ENCODE data around the gene SYT1. TPM values are rescaled to one million over a fixed set of nuclear protein-coding genes. Genes with fewer than 3 reads are reported as not detected.

Gene SYT1
- total RNA-seq, 1 donor from 2014 or later = 0.37 TPM

DNA sequence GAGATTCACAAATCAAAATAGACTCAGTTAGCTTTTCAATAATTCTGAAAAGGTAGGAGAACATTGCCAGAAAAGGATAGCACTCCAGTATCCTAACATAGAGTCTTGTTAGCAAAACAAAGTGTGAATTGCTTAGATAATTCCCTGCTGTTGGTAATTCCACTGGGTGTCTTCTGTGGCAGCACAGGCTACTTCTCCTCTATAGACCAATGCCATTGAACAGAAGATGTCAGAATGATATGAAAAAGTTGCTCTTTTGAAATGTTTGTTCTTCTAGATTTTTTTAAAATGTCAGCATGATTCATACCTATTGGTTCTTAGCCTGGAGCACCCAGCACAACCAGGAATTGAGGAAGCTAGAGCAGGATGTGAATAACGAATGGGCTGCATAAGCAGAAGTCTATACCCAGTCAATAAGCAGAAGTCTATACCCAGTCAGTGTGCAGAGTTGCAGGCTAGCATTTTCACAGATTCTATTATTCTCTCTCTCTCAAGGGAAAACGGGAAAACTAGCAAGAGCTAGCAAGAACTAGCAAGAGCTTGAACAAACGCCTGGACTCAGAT lies 112.8 kb downstream of the SYT1 start:
- TF ChIP-seq, protein P1, sequence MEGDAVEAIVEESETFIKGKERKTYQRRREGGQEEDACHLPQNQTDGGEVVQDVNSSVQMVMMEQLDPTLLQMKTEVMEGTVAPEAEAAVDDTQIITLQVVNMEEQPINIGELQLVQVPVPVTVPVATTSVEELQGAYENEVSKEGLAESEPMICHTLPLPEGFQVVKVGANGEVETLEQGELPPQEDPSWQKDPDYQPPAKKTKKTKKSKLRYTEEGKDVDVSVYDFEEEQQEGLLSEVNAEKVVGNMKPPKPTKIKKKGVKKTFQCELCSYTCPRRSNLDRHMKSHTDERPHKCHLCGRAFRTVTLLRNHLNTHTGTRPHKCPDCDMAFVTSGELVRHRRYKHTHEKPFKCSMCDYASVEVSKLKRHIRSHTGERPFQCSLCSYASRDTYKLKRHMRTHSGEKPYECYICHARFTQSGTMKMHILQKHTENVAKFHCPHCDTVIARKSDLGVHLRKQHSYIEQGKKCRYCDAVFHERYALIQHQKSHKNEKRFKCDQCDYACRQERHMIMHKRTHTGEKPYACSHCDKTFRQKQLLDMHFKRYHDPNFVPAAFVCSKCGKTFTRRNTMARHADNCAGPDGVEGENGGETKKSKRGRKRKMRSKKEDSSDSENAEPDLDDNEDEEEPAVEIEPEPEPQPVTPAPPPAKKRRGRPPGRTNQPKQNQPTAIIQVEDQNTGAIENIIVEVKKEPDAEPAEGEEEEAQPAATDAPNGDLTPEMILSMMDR (IDR thresholded peaks at IDR 0.05) = no peak
- no peak overlapping the region for H3K27ac Mint-ChIP-seq (ENCODE audit: unreplicated experiment)
- peaks cover 3% of the 10 kb centered on the region for H3K9me3 Mint-ChIP-seq (ENCODE audit: low read depth)
- peaks cover 4% of the 10 kb centered on the region for H3K27me3 Mint-ChIP-seq (ENCODE audit: low read depth)
- H3K4me1 Mint-ChIP-seq (ENCODE audit: low read depth) = no peaks in the 10 kb centered on the region
- no peaks in the 10 kb centered on the region for H3K36me3 Mint-ChIP-seq (ENCODE audit: low read depth)
- no peak overlapping the region for H3K4me3 Mint-ChIP-seq (ENCODE audit: unreplicated experiment)
- no peak for DNase-seq (ENCODE audit: low spot score)

DNA sequence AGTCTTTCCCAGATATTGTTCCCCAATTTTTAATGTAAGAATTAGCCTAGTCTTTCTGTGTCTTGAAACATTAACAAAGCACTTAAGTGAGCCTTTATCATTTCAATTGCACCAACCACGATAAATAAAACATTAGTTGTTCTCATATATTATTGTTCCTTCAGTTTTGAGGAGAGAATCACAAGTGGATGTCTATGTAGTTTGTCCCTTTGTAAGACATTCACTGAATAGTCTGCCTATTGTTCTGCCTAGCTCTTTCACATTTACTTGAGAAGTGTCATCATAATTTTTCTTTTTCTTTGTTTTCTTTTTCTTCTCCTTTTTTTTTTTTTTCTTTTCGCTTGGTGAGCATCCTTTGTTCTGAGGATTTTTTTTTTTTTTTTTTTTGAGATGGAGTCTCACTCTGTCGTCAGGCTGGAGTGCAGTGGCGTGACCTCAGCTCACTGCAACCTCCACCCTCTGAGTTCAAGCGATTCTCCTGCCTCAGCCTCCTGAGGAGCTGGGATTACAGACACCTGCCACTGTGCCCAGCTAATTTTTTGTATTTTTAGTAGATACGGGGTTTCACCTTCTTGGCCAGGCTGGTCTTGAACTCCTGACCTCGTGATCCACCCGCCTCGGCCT lies 129.7 kb downstream of the SYT1 start:
- Mint-ChIP-seq H3K4me3 (ENCODE audit: unreplicated experiment) (no peak overlapping the region), H3K27ac (ENCODE audit: unreplicated experiment) (no peak overlapping the region), H3K36me3 (ENCODE audit: low read depth) (no peaks in the 10 kb centered on the region), H3K4me1 (ENCODE audit: low read depth) (no peaks in the 10 kb centered on the region), H3K9me3 (ENCODE audit: low read depth) (no peaks in the 10 kb centered on the region), H3K27me3 (ENCODE audit: low read depth) (peaks cover 7% of the 10 kb centered on the region)
- DNase-seq (ENCODE audit: low spot score) = no peak
- TF ChIP-seq, protein P1 (IDR thresholded peaks at IDR 0.05) = no peak

DNA sequence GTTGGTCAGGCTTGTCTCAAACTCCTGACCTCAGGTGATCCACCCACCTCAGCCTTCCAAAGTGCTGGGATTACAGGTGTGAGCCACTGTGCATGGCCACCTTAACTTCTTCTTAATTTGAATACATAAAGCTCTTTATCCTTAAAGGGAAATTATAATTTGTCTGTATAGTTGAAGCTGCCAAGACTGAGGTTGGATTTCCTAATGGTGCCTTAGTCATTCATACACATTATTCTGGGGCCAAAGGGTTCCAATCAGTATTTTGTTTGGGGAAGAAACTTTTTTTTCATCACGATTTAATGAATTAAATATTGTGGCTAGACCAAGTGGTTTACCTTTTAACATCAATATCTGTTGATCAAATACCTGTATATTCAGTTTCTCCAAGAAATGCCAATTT lies 135.9 kb downstream of the SYT1 start:
- no peak overlapping the region for H3K27ac Mint-ChIP-seq (ENCODE audit: unreplicated experiment)
- H3K36me3 Mint-ChIP-seq (ENCODE audit: low read depth) = no peaks in the 10 kb centered on the region
- no peaks in the 10 kb centered on the region for H3K9me3 Mint-ChIP-seq (ENCODE audit: low read depth)
- peaks cover 11% of the 10 kb centered on the region for H3K27me3 Mint-ChIP-seq (ENCODE audit: low read depth)
- no peak overlapping the region for H3K4me3 Mint-ChIP-seq (ENCODE audit: unreplicated experiment)
- DNase-seq (ENCODE audit: low spot score) = no peak
- no peaks in the 10 kb centered on the region for H3K4me1 Mint-ChIP-seq (ENCODE audit: low read depth)
- TF ChIP-seq, protein P1 (IDR thresholded peaks at IDR 0.05) = no peak

DNA sequence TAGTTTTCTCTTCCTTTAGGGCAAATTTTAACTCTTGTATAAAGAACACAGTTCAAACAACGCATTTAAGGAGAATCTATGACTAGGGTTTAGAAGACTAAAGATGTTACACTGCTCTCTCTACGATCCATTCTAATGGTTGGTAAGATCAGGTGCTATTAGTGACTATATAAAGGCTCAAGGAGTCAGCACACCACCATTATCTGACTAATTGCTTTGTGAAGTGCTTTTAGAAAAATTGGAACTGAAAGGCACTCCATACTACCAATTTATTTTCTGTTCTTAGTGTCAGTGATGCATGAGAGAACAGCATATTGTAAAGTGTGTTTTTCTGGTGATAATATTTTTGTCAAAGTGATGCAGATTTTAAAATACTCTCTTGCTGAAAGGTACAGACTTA lies 136.8 kb downstream of the SYT1 start:
- H3K27ac Mint-ChIP-seq (ENCODE audit: unreplicated experiment) = no peak overlapping the region
- H3K9me3 Mint-ChIP-seq (ENCODE audit: low read depth) = no peaks in the 10 kb centered on the region
- H3K4me3 Mint-ChIP-seq (ENCODE audit: unreplicated experiment) = no peak overlapping the region
- H3K4me1 Mint-ChIP-seq (ENCODE audit: low read depth) = no peaks in the 10 kb centered on the region
- TF ChIP-seq, protein P1 (IDR thresholded peaks at IDR 0.05) = no peak
- H3K36me3 Mint-ChIP-seq (ENCODE audit: low read depth) = no peaks in the 10 kb centered on the region
- H3K27me3 Mint-ChIP-seq (ENCODE audit: low read depth) = peaks cover 11% of the 10 kb centered on the region
- no peak for DNase-seq (ENCODE audit: low spot score)

DNA sequence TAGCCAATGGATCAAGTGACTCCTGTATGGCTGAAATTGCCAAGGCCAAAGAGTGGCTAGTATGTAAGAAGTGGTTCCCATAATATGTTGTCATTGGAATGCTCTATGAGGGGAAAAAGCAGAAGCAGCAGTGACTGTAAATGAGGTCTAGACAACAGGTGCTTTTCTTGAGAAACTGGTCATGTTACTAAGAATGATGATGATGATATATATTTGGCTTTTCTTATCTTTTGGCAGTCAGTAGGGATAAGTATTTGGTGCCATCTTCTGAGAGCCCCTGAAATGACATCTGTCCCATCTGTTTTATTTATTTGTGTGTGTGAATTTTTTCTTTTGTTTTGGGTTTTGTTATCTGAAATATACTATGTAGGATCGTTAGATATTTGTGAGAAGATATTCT lies 141.7 kb downstream of the SYT1 start:
- H3K4me1 Mint-ChIP-seq (ENCODE audit: low read depth) = no peaks in the 10 kb centered on the region
- H3K9me3 Mint-ChIP-seq (ENCODE audit: low read depth) = no peaks in the 10 kb centered on the region
- H3K36me3 Mint-ChIP-seq (ENCODE audit: low read depth) = no peaks in the 10 kb centered on the region
- TF ChIP-seq, protein P1 (IDR thresholded peaks at IDR 0.05) = peak; percentile 68
- H3K4me3 Mint-ChIP-seq (ENCODE audit: unreplicated experiment) = no peak overlapping the region
- no peak overlapping the region for H3K27ac Mint-ChIP-seq (ENCODE audit: unreplicated experiment)
- peaks cover 26% of the 10 kb centered on the region for H3K27me3 Mint-ChIP-seq (ENCODE audit: low read depth)
- DNase-seq (ENCODE audit: low spot score) = no peak
